Adipose tissue (tissue), 3 donors: ENCODE measurements around the gene MAPK8IP1. TPM values are rescaled to one million over a fixed set of nuclear protein-coding genes. Genes with fewer than 3 reads are reported as not detected.

Experiments
- H3K27ac ChIP-seq: one replicate; pipeline ENCODE4 v1.5.1; 2013; ENCODE audit warnings: low read depth, low read length
- WGBS, 3 donors: extraction: QIAGEN DNeasy Blood & Tissue Kit; methylation state at CpG; one replicate each; pipeline ENCODE4 v1.1.7; 2013; 5-methylcytosine and 5-hydroxymethylcytosine counted together
- polyA plus RNA-seq, 3 donors: library from polyadenylated mRNA; stranded (reverse); fragments of 200-250 nt; gene quantifications; one replicate each; pipeline ENCODE4 v1.2.3, GENCODE V29; 2013
- donor health status: healthy with polysubstance abuse.
- donor health status: Bipolar disorder and iron deficiency.
- donor health status: healthy.

Gene MAPK8IP1
- polyA plus RNA-seq, 3 donors = 3.4 to 36.6 (median 3.6) TPM

GRCh38 chr11:45857961-45858474 is 27.4 kb upstream of the MAPK8IP1 start:
- WGBS, 3 donors = 14 to 19% (median 19%) methylated on average over 2 of the region's 2 CpGs
- no peak overlapping the region for H3K27ac ChIP-seq

- peak overlapping the region; percentile 4 for H3K27ac ChIP-seq
- WGBS, 3 donors = 63 to 79% (median 73%) methylated on average over 5 of the region's 5 CpGs
Observed at GRCh38 chr11:45858751-45859398, 26.6 kb upstream of the MAPK8IP1 start.

GRCh38 chr11:45859661-45860140 is 25.8 kb upstream of the MAPK8IP1 start:
- 11 to 50% (median 47%) methylated on average over 12 of the region's 12 CpGs for WGBS, 3 donors
- H3K27ac ChIP-seq = no peak overlapping the region

GRCh38 chr11:45860348-45860747 is 25.1 kb upstream of the MAPK8IP1 start:
- 81 to 87% (median 85%) methylated on average over 5 of the region's 5 CpGs for WGBS, 3 donors
- H3K27ac ChIP-seq = no peak overlapping the region

- no peak overlapping the region for H3K27ac ChIP-seq
- 82 to 88% (median 84%) methylated on average over 10 of the region's 10 CpGs for WGBS, 3 donors
Observed at GRCh38 chr11:45860764-45861510, 24.5 kb upstream of the MAPK8IP1 start.

- no peak overlapping the region for H3K27ac ChIP-seq
Observed at GRCh38 chr11:45864041-45864440, 21.4 kb upstream of the MAPK8IP1 start.

GRCh38 chr11:45869551-45869950 is 15.9 kb upstream of the MAPK8IP1 start:
- 82 to 87% (median 87%) methylated on average over 12 of the region's 12 CpGs for WGBS, 3 donors
- no peak overlapping the region for H3K27ac ChIP-seq

- no peak overlapping the region for H3K27ac ChIP-seq
- WGBS, 3 donors = 85 to 92% (median 90%) methylated on average over 4 of the region's 4 CpGs
Observed at GRCh38 chr11:45870706-45871105, 14.7 kb upstream of the MAPK8IP1 start.

- H3K27ac ChIP-seq = no peak overlapping the region
- WGBS, 3 donors = 87 to 100% (median 91%) methylated on average over 1 to 2 of the region's 2 CpGs
Observed at GRCh38 chr11:45871638-45872037, 13.8 kb upstream of the MAPK8IP1 start.

GRCh38 chr11:45872651-45873356 is 12.6 kb upstream of the MAPK8IP1 start:
- WGBS, 3 donors = 67 to 79% (median 70%) methylated on average over 9 of the region's 9 CpGs
- no peak overlapping the region for H3K27ac ChIP-seq

- no peak overlapping the region for H3K27ac ChIP-seq
- 64 to 76% (median 72%) methylated on average over 6 of the region's 6 CpGs for WGBS, 3 donors
Observed at GRCh38 chr11:45876401-45876800, 9.1 kb upstream of the MAPK8IP1 start.

- H3K27ac ChIP-seq = no peak overlapping the region
- 82 to 92% (median 92%) methylated on average over 8 of the region's 8 CpGs for WGBS, 3 donors
Observed at GRCh38 chr11:45877221-45877620, 8.2 kb upstream of the MAPK8IP1 start.

GRCh38 chr11:45877845-45878244 is 7.6 kb upstream of the MAPK8IP1 start:
- no peak overlapping the region for H3K27ac ChIP-seq
- WGBS, 3 donors = 82 to 97% (median 92%) methylated on average over 3 of the region's 3 CpGs

GRCh38 chr11:45879803-45880686 is 5.4 kb upstream of the MAPK8IP1 start:
- WGBS, 3 donors = 75 to 90% (median 75%) methylated on average over 7 of the region's 7 CpGs

GRCh38 chr11:45880772-45881570 is 4.5 kb upstream of the MAPK8IP1 start:
- WGBS, 3 donors = 82 to 86% (median 86%) methylated on average over 15 of the region's 15 CpGs
- no peak overlapping the region for H3K27ac ChIP-seq

More at GRCh38 chr11:45879803-45880686, 5.4 kb upstream of the MAPK8IP1 start:
- no peak overlapping the region for H3K27ac ChIP-seq

GRCh38 chr11:45881708-45882368 is 3.6 kb upstream of the MAPK8IP1 start:
- no peak overlapping the region for H3K27ac ChIP-seq
- WGBS, 3 donors = 66 to 89% (median 75%) methylated on average over 6 of the region's 6 CpGs
